ENCODE results near the gene LIMS4. TPM values are rescaled to one million over a fixed set of nuclear protein-coding genes. Genes with fewer than 3 reads are reported as not detected.

LIMS4 gene
- polyA plus RNA-seq, 4 donors: 1.1 to 3.1 (median 1.5) TPM

Other genes starting within 250 kb of the LIMS4 start
- 10 to 100 TPM; 26.8 to 58.9 (median 32.1) TPM for gene RGPD6, start 104.4 kb upstream of the LIMS4 start, polyA plus RNA-seq (ENCODE audit: insufficient read length in 4 of 4)
- 10 to 100 TPM; 18.4 to 26.6 (median 22.0) TPM for gene BUB1, start 205.2 kb upstream of the LIMS4 start, polyA plus RNA-seq (ENCODE audit: insufficient read length in 4 of 4)